CD1c-positive myeloid dendritic cell (primary cell): Measurements from ENCODE around the gene ADAM8.
"Not testable (repeated sequence)": the region's sequence is repeated elsewhere in the genome, so short reads cannot be mapped to it uniquely, and the experiment has no call there.

ENCODE experiments used
- DNase-seq: peaks from one replicate; pipeline ENCODE4 v3.0.0-alpha.2; 2016; ENCODE audit errors: extremely low spot score

The ADAM8 gene

DNA sequence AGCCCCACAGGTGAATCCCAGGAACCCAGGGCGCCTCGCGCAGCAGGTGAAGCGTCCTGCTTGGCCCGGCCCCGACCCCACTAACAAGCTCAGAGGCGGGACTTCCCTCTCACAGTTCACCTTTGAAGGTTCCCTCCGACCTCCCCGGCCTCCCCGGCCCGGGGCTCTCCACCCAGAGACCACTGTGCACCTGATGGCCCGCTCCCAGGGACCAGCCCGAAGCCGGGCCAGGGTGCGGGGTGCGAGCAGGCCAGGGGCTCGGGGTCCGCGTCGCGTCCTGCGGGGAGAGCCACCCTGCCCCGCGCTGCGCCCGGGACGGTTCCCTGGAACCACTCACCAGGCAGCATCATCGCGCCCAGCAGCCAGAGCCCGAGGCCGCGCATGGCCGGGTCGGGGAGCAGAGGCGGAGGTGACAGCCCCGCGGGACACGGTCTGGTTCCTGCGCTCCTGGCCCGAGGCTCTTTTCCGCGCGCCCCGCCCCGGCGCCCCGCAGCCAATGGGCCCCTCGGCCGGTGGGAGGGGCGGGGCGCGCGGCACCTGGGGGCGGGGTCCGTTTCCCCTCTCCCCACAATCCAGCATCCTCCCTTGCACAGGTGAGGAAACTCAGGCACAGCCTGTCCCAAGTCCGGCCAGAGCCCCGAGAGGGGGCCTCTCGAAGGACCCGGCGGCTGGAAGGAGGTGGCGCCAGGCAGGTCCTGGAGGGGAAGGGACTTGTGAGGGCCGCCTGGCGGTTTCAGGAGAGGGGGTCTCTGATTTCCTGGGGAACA is at the start of gene ADAM8:
TSS of gene ADAM8 (minus strand) at position 434 of the 767 bp plus-strand sequence. CDS start at position 383, 51 bp downstream.
- peak; percentile 60 for DNase-seq

DNA sequence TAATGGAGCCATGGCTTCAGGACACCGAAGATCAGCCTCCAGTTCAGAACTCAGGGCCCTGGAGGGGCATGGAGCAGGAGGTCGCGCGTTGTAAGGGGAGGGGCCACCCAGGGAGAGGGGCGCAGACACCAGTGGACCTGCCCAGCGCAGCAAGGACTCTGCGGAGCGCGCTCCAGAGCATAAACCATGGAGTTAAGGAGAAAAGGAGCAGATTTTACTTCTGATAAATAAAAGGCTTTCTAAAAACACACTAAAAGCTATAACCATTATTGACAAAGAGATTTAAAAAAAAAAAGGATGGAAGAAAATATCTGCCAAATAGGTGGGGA is 49.5 kb upstream of the ADAM8 start:
- DNase-seq = no peak

DNA sequence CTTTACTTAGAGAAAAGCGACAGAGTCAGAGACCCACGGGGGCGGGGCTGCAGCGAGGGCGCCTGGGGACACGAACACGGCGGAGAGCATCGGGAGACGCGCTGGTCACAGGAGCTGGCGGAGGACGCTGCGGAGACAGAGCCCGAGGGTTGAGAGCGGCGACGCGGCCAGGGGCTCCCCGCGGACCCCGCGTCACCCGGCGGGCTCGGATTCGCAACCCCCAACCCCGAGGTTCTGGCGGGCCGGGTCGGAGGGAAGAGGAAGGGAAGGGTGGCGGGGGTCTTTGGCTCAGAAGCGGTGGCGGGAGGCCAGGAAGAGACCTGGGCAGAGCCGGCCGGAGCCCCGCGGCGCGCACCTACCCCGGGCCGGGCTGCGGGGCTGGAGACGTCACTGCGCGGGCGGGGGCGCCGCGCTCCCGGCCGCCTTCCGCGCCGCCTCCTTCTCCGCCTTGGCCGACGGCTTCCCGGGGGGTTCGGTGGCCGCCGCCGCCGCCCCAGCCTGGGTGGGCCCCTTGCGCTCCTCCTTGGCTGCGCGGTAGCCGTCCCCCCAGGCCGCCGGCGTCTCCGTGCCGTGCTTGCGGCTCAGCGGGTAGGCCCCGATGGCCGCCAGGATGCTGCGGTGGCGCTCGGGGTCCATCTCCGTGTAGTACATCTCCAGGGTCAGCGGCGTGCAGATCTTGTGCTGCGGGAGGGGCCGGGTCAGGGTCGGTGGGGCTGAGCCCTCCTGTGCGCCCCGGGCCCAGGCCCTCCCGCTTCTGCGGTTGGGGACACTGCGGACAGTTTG is 49.0 kb upstream of the ADAM8 start:
- DNase-seq = no peak

DNA sequence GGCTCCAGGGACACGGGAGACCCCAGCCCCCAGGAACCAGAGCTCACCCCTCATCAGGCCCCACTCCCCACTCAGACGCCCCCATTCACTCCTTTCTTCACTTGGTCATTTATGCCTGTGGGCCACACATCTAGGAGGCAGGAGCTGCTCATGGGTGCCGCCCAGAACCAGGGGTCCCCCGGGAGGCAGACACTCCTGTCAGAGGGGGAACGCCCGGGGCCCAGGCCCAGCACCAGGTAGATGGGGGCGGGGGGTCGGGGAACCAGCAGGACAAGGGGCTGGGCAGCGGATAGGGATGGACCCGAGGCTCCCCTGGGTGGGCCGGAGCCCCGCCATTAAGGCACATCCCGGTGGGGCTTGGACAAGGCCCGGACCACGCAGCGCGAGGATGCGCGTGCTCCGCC is 48.2 kb upstream of the ADAM8 start:
- no peak for DNase-seq

DNA sequence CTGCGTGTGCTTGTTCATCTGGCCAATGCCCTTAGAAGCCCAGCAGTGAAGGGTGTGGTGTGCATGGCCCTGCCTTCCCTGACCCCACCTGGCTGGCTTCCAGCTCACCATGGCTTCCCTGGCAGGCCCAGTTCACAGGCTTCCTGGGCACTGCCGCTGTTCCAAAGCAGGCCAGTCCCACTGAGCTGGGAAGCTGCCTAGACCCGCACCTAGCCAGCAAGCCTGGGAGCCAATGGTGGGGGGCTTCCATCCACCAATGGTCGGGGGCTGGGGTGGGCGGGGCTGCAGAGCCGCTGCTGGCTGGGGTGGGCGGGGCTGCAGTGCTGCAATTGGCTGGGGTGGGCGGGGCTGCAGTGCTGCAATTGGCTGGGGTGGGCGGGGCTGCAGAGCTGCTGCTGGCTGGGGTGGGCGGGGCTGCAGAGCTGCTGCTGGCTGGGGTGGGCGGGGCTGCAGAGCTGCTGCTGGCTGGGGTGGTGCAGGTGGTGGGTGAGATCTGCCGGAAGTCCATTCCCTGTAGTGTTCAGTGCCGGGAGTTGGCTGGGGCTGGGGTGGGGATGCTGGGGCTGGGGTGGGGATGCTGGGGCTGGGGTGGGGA is 47.6 kb upstream of the ADAM8 start:
- no peak for DNase-seq

DNA sequence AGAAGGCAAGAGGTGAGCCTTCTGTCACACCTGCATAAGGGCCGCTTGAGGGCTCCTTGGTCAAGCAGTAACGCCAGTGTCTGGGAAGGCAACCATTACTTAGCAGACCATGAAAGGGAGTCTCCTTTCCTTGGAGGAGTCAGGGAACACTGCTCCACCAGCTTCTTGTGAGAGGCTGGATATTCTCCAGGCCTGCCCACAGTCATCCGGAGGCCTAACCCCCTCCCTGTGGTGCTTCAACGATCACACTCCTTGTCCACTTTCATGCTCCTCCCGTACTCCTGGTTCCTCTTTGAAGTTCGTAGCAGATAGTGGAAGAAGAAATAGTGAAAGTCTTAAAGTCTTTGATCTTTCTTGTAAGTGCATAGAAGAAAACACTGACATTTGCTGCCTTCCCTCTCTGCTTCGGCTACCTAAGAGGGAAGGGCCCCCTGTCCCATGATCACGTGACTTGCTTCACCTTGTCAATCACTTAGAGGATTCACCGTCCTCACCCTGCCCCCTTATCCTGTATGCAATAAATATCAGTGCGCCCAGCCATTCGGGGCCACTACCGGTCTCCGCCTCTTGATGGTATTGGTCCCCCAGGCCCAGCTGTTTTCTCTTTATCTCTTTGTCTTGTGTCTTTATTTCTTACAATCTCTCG is 45.5 kb upstream of the ADAM8 start:
- not testable (repeated sequence) for DNase-seq

DNA sequence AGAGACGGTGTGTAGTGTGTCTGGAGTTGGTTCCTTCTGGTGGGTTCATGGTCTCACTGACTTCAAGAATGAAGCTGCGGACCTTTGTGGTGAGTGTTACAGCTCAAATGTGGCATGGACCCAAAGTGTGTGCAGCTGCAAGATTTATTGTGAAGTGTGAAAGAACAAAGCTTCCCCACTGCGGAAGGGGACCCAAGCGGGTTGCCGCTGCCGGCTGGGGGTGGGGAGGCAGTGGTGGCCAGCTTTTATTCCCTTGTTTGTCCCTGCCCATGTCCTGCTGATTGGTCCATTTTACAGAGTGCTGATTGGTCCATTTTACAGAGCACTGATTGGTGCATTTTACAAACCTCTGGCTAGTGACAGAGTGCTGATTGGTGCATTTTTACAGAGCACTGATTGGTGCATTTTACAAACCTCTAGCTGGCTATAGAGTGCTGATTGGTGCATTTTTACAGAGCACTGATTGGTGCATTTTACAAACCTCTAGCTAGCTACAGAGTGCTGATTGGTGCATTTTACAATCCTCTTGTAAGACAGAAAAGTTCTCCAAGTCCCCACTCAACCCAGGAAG is 44.3 kb upstream of the ADAM8 start:
- not testable (repeated sequence) for DNase-seq

DNA sequence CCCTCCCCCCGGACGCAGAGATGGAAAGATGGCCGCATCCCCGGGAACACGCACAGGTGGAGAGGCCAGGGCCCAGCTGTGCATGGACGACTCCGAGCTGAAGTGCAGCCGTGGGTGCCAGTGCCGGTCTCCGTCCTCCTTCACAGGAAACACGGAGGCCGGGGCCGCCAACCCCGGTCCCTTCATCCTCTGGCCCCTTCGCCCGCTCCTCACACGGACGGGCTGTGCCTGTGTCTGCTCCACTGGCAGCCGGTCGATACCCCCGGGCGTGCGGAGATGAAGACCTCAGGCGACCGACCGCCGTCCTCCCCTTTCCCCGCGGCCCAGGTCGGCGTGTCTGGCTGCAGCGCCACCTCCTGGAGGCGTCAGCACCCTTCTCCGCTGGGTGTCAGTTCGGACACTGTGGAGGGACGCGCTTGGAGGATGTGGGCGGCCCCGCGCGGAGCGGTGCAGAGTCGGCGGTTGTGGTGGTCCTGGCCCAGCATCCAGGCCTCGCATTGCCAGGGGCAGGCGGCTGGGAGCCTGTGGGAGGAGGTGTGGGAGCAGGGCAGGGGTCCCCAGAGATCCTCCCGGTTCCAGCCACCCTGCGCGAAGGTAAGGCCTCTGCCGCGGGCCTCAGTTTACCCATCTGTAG is 41.9 kb upstream of the ADAM8 start:
- DNase-seq = peak; percentile 81

DNA sequence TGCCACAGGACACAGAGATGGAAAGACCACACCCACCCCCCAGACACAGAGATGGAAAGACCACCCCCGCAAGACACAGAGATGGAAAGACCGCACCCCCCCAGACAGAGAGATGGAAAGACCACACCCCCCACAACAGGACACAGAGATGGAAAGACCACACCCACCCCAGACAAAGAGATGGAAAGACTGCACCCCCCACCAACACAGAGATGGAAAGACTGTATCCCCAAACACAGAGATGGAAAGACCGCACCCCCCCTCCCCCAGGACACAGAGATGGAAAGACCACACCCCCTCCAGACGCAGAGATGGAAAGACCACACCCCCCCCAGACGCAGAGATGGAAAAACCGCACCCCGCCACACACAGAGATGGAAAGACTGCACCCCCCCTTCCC is 40.1 kb upstream of the ADAM8 start:
- DNase-seq = no peak

DNA sequence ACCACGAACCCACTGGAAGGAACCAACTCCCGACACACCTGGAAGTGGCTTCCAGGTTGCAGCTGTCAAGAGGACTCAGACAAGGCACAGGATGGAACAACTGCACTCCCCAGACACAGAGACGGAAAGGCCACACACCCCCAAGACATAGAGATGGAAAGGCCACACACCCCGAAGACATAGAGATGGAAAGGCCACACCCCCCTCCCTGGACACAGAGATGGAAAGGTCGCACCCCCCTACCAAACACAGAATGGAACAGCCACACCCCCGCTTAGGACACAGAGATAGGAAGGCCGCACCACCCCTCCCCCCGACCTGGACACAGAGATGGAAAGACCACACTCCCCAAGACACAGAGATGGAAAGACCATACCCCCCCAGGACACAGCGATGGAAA is 39.6 kb upstream of the ADAM8 start:
- DNase-seq = no peak

DNA sequence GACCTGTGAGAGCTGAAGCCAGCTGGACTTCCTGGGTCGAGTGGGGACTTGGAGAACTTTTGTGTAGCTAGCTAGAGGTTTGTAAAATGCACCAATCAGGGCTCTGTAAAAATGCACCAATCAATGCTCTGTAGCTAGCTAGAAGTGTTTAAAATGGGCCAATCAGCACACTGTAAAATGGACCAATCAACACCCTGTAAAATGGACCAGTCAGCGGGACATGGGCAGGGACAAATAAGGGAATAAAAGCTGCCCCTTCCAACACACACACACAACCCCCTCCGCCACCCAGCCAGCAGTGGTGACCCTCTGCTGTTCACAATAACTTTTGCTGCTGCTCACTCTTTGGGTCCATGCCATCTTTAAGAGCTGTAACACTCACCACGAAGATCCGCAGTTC is 39.2 kb upstream of the ADAM8 start:
- DNase-seq = no peak

DNA sequence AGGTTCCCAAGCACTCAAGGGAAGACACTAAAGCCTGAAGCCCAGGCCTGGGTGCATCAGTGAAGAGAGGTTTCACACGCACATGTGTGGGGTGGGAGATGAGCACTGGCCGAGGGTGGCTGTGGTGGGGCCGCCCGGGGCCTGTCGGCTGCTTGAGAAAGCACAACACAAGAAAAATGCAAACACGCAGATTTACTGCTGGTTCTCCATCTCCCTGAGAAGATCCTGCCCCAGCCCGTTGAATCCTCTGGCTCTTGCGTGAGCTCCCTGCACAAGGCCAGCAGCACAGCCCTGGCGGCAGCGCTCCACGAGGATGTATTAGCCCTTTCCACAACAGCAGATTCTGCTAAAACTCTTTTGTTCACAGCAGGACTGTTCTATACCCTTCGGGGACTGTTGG is 38.2 kb upstream of the ADAM8 start:
- DNase-seq = no peak

DNA sequence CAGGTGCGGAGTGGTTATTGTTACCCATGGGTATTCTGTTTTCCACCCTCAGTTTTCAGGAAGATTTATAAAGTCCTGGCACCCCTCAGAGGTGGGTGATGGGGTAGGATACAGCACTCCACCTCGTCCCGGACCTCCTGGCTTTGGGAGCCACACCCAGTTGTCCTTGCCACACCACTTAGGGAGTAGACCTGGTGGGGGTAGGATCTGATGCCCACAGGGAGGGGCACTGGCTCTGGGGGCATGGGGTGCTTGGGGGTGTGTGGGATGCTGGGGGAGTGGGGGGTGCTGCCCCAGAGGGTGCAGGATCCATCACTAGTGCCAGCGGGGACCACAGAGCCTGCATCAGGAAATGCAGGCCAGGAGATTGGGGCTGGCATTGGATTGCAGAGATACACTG is 36.5 kb upstream of the ADAM8 start:
- DNase-seq = no peak

DNA sequence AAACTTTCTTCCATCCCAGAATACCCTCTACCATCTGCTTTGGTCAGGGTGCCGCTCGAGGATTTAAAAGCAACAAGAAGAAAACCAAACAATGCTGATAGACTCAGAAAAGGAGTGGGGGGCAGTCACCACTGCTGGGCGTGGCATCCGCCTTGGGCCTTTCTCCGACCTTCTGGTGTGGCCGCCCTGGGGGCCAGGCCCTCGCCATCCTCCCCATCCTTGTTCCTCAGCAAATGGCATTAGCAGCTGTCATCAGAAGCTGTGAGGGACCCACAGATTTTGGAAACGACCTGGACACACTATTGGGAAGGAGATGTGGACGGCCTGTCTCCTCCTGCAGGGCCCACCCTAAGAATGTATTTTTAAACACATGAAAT is 36.1 kb upstream of the ADAM8 start:
- DNase-seq = no peak

DNA sequence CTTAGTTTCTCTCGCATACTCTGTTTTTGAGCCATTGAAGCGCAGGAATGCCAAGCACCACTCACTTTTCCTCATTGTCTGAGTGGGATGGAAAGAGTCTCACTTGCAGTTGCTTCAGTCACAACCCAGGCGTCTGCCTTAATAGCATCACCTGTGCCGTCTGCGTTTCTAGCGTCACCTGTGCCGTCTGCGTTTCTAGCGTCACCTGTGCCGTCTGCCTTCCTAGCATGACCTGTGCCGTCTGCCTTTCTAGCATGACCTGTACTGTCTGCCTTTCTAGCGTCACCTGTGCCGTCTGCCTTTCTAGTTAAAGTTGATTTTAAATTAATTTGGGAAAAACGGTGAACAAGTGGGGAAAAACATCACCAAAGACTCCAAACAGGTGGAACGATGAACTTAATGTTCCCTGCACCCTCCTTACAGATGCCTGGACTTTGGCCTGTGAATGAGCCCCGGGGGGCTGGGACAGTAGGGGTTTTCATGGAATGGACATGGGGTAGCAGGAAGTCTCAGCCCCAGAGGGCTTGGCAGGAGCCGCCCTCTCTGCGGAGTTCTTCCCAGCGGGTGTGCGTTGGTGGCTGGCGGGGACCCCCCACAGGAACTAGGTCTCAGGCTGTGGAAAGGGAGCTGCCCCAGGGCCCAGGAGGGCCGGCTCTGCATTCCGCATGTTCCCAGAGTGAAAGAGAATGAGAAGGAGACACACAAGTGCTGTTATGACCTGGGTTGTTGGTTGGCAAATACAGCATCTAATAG is 35.5 kb upstream of the ADAM8 start:
- DNase-seq = no peak

DNA sequence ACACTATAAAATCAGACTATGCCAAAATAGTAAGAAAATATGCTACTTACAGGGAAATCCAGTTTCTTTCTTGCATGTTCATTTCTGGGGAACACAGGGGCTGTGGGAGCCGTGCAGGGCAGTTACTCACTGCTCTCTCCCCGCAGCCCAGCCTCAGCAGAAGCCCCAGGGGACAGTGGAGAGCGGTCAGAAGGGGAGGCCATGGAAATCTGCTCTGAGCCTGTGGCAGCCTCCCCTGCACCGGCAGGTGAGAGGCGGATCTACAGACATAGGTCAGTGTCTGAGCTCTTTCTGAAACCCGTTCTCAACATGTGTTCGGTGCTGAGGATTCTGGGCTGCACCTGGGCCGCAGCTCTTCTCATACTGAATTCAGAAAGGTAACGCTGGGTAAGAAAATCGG is 34.9 kb upstream of the ADAM8 start:
- no peak for DNase-seq

DNA sequence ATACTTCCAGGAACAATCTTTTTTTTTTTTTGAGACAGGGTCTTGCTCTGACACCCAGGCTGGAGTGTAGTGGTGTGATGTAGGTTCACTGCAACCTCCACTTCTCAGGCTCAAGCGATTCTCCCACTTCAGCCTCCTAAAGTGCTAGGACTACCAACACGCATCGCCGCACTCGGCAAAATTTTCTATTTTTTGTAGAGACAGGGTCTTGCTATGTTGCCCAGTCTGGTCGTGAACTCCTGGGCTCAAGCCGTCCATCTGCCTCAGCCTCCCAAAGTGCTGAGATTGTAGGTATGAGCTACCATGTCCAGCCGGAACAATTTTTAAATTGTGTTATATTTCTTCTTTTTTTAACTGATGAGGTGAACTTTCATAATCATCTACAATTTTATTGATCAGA is 34.1 kb upstream of the ADAM8 start:
- DNase-seq = no peak

DNA sequence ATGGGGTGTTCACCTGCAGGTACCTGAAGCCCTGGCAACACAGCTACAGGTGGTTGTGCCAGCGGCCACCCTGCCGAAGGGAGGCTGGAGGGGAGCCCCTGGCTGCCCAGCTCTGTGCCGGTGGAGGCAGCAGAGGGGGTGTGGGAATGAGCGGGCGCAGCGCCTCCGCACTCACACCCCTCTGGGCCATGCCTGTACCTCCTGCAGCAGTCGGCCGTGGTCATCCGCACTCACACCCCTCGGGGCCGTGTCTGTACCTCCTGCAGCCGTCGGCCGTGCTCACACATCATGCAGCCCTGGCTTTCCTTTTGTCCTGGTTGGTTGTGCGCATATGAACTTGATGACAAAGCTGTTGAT is 33.7 kb upstream of the ADAM8 start:
- no peak for DNase-seq

DNA sequence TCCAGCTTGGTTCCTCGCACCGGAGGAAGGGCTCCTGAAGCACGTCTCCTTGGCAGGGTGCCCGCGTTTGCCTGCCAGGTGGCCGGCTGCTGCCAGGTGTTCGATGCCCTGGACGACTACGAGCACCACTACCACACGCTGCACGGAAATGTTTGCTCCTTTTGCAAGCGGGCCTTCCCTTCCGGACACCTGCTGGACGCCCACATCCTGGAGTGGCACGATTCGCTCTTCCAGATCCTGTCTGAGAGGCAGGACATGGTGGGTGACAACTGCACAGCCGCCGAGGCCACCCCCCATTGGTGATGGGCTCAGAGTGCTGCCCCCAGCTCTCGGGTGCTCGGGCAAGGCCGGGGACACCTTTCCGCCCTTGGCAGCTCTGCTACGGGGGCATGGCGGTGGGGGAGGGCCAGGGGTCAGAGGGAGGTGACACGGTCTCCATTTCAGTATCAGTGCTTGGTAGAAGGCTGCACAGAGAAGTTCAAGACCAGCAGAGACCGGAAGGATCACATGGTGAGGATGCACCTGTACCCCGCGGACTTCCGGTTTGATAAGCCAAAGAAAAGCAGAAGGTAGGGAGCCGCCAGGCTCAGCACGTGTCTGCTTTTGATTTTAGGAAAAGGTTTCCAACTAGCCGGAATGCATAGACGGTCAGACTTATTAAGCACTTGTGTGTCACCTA is 33.2 kb upstream of the ADAM8 start:
- DNase-seq = no peak

DNA sequence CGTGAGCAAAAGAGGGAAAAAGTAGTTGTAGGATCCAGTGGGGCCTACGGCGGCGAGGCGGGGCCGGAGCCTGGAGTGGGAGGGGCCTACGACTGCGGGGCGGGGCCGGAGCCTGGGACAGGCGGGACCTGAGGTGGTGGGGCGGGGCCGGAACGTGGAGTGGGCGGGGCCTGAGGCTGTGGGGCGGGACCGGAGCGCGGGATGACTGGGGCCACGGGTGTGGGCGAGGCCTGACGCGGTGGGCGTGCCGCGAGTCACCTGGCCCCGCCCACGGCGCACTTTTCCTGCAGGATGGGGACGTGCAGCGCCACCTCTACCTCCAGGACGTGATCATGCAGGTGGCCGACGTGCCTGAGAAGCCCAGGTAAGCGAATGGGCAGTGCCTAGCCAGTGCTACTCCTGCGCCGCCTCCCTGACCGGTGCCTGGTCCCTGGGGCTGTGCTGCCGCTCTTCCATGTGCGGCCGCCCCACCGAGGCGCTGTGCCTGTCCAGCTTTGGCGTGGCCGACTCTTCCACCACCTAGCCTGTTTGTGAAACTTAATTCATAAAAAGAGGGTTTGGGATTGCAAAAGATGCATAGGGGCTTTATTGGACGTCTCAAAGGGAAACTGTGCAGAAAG is 32.5 kb upstream of the ADAM8 start:
- DNase-seq = peak; percentile 94
